ENCODE measurements around the gene PDGFA. TPM values are rescaled to one million over a fixed set of nuclear protein-coding genes. Genes with fewer than 3 reads are reported as not detected.

Gene PDGFA
- polyA plus RNA-seq, 1 donor (not counting 4 experiments of a cell fraction or from before 2014, with no cell fraction given): 14.8 TPM

DNA sequence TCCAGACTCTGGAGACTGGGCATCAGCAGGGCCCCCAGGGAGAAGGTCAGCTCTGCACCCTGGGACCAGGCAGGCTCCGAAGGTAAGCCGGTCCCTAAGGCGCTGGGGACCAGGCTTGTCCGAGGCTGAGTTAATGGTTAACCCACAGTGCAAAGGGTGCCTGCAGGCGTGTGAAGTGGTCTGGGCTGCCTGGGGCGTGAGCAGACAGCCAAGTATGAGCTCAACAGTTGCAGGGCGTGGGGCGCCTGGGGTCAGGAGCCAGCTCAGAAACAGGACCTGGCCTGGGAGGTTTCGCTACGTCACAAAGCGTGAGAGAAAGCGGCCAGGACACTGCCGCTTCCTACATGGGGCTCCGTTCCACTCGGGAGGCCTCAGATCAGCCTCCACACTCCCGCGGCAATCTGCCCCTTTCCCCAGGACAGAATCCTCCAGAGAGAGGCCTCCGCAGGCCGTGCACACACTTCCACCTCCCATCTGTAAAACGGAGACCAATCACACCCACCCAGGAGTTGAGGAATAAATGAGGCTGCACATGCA lies 16.0 kb downstream of the PDGFA start:
- no peak overlapping the region for H3K27ac ChIP-seq (ENCODE audit: control insufficient read depth, insufficient read depth, low read length)
- no peak for FAIRE-seq
- no peaks in the 10 kb centered on the region for H3K4me1 ChIP-seq (ENCODE audit: control insufficient read depth, extremely low read depth, insufficient read depth, low read length)
- no peak overlapping the region for H3K4me3 ChIP-seq (ENCODE audit: control insufficient read depth in 2 of 3, extremely low read depth in 1 of 3, insufficient read depth in 2 of 3, low read depth in 1 of 3, low read length in 3 of 3)
- H3K9me1 ChIP-seq (ENCODE audit: control insufficient read depth, extremely low read depth, insufficient read depth, low read length): no peaks in the 10 kb centered on the region
- H4K20me1 ChIP-seq (ENCODE audit: control insufficient read depth, extremely low read depth, insufficient read depth, low read length): no peaks in the 10 kb centered on the region
- H3K9me3 ChIP-seq (ENCODE audit: control insufficient read depth, low read depth, low read length): no peaks in the 10 kb centered on the region
- H3K4me2 ChIP-seq (ENCODE audit: control insufficient read depth, extremely low read depth, insufficient read depth, low read depth, low read length): no peak overlapping the region
- H3K79me2 ChIP-seq (ENCODE audit: control insufficient read depth, insufficient read depth, low read length): peaks cover 36% of the 10 kb centered on the region
- DNase-seq (ENCODE audit: low read depth, low spot score): no peak
- H3K9ac ChIP-seq (ENCODE audit: control insufficient read depth, extremely low read depth, insufficient read depth, low read length): no peak overlapping the region
- peaks cover 44 to 60% of the 10 kb centered on the region in 2 experiments for H3K36me3 ChIP-seq (ENCODE audit: control insufficient read depth in 2 of 2, extremely low read depth in 1 of 2, insufficient read depth in 2 of 2, low read length in 2 of 2)
- H2AFZ ChIP-seq (ENCODE audit: control insufficient read depth, low read length): no peak overlapping the region
- TF ChIP-seq CTCF (optimal IDR thresholded peaks at IDR 0.05 in 1 of 3, IDR thresholded peaks at IDR 0.05 in 1 of 3, conservative IDR thresholded peaks at IDR 0.05 in 1 of 3; ENCODE audit: extremely low read depth in 1 of 3, insufficient read depth in 2 of 3, low read length in 3 of 3) (no peak), EZH2 (IDR thresholded peaks at IDR 0.05; ENCODE audit: low read length) (no peak)
- dilution Hi-C loops (cut with MboI; ENCODE audit: extremely low pct_ligation_motif_present, low sequenced_read_pairs): no loop called here
- H3K27me3 ChIP-seq (ENCODE audit: control insufficient read depth, extremely low read depth, insufficient read depth, low read length): no peaks in the 10 kb centered on the region

DNA sequence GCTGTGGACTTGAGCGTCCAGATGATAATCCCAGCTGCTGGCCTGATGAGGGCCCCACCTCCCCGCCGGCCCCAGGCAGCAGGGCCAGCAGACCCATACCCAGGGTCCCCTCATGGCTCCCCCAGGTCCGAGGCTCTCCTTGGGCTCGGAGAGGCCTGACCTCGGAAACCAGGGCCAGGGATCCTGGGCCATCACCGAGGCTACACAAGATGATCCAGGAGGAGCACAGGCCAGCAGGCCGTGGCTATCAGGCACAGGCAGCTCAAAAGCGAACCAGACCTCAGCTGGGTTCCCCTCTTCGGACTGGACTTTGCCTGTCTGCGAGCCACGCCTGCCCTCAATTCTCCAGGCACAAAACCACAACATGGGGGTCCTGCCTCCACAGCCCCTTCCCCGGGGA lies 17.4 kb downstream of the PDGFA start:
- H3K27me3 ChIP-seq (ENCODE audit: control insufficient read depth, extremely low read depth, insufficient read depth, low read length): no peaks in the 10 kb centered on the region
- H3K9me1 ChIP-seq (ENCODE audit: control insufficient read depth, extremely low read depth, insufficient read depth, low read length): no peaks in the 10 kb centered on the region
- H3K9ac ChIP-seq (ENCODE audit: control insufficient read depth, extremely low read depth, insufficient read depth, low read length): no peak overlapping the region
- TF ChIP-seq CTCF (optimal IDR thresholded peaks at IDR 0.05 in 1 of 3, IDR thresholded peaks at IDR 0.05 in 1 of 3, conservative IDR thresholded peaks at IDR 0.05 in 1 of 3; ENCODE audit: extremely low read depth in 1 of 3, insufficient read depth in 2 of 3, low read length in 3 of 3): no peak
- no peak for TF ChIP-seq EZH2 (IDR thresholded peaks at IDR 0.05; ENCODE audit: low read length)
- no peak overlapping the region for H3K27ac ChIP-seq (ENCODE audit: control insufficient read depth, insufficient read depth, low read length)
- peaks cover 32% of the 10 kb centered on the region for H3K79me2 ChIP-seq (ENCODE audit: control insufficient read depth, insufficient read depth, low read length)
- peaks cover 3% of the 10 kb centered on the region for H3K4me1 ChIP-seq (ENCODE audit: control insufficient read depth, extremely low read depth, insufficient read depth, low read length)
- peaks cover 48 to 64% of the 10 kb centered on the region in 2 experiments for H3K36me3 ChIP-seq (ENCODE audit: control insufficient read depth in 2 of 2, extremely low read depth in 1 of 2, insufficient read depth in 2 of 2, low read length in 2 of 2)
- dilution Hi-C loops (cut with MboI; ENCODE audit: extremely low pct_ligation_motif_present, low sequenced_read_pairs): no loop called here
- no peaks in the 10 kb centered on the region for H4K20me1 ChIP-seq (ENCODE audit: control insufficient read depth, extremely low read depth, insufficient read depth, low read length)
- H3K4me3 ChIP-seq (ENCODE audit: control insufficient read depth in 2 of 3, extremely low read depth in 1 of 3, insufficient read depth in 2 of 3, low read depth in 1 of 3, low read length in 3 of 3): no peak overlapping the region
- DNase-seq (ENCODE audit: low read depth, low spot score) (no peak), FAIRE-seq (no peak)
- no peak overlapping the region for H3K4me2 ChIP-seq (ENCODE audit: control insufficient read depth, extremely low read depth, insufficient read depth, low read depth, low read length)
- no peaks in the 10 kb centered on the region for H3K9me3 ChIP-seq (ENCODE audit: control insufficient read depth, low read depth, low read length)
- no peak overlapping the region for H2AFZ ChIP-seq (ENCODE audit: control insufficient read depth, low read length)
